ENCODE measurements around the gene ZNF618. TPM values are rescaled to one million over a fixed set of nuclear protein-coding genes. Genes with fewer than 3 reads are reported as not detected.
"Not testable (repeated sequence)": the region's sequence is repeated elsewhere in the genome, so short reads cannot be mapped to it uniquely, and the experiment has no call there.

Gene ZNF618
- polyA plus RNA-seq, 3 donors, result 42.8 to 47.0 (median 46.5) TPM

GRCh38 chr9:114038724-114039313, 162.7 kb downstream of the ZNF618 start:
- no peak for DNase-seq (ENCODE audit: extremely low read depth in 1 of 11, low read depth in 9 of 11, low spot score in 4 of 11)

- DNase-seq (ENCODE audit: extremely low read depth in 1 of 11, low read depth in 9 of 11, low spot score in 4 of 11), result no peak
Measured at GRCh38 chr9:114039484-114039883, 163.4 kb downstream of the ZNF618 start.

GRCh38 chr9:114043660-114044059, 167.6 kb downstream of the ZNF618 start:
- DNase-seq (ENCODE audit: extremely low read depth in 1 of 11, low read depth in 9 of 11, low spot score in 4 of 11), result not testable (repeated sequence)

GRCh38 chr9:114046237-114046755, 170.2 kb downstream of the ZNF618 start:
- no peak for DNase-seq (ENCODE audit: extremely low read depth in 1 of 11, low read depth in 9 of 11, low spot score in 4 of 11)

GRCh38 chr9:114046875-114047274, 170.8 kb downstream of the ZNF618 start:
- no peak for DNase-seq (ENCODE audit: extremely low read depth in 1 of 11, low read depth in 9 of 11, low spot score in 4 of 11)

- no peak for DNase-seq (ENCODE audit: extremely low read depth in 1 of 11, low read depth in 9 of 11, low spot score in 4 of 11)
Measured at GRCh38 chr9:114047717-114048116, 171.6 kb downstream of the ZNF618 start.

- no peak for DNase-seq (ENCODE audit: extremely low read depth in 1 of 11, low read depth in 9 of 11, low spot score in 4 of 11)
Measured at GRCh38 chr9:114048533-114049415, 172.7 kb downstream of the ZNF618 start.

- DNase-seq (ENCODE audit: extremely low read depth in 1 of 11, low read depth in 9 of 11, low spot score in 4 of 11), result no peak
Measured at GRCh38 chr9:114049441-114050225, 173.5 kb downstream of the ZNF618 start.

- DNase-seq (ENCODE audit: extremely low read depth in 1 of 11, low read depth in 9 of 11, low spot score in 4 of 11), result no peak
Measured at GRCh38 chr9:114050226-114050568, 174.1 kb downstream of the ZNF618 start.

- no peak for DNase-seq (ENCODE audit: extremely low read depth in 1 of 11, low read depth in 9 of 11, low spot score in 4 of 11)
Measured at GRCh38 chr9:114050646-114051045, 174.5 kb downstream of the ZNF618 start.

GRCh38 chr9:114051281-114051680, 175.2 kb downstream of the ZNF618 start:
- no peak for DNase-seq (ENCODE audit: extremely low read depth in 1 of 11, low read depth in 9 of 11, low spot score in 4 of 11)

- no peak for DNase-seq (ENCODE audit: extremely low read depth in 1 of 11, low read depth in 9 of 11, low spot score in 4 of 11)
Measured at GRCh38 chr9:114051706-114052105, 175.6 kb downstream of the ZNF618 start.

GRCh38 chr9:114053246-114054005, 177.3 kb downstream of the ZNF618 start:
- DNase-seq (ENCODE audit: extremely low read depth in 1 of 11, low read depth in 9 of 11, low spot score in 4 of 11), result no peak

GRCh38 chr9:114054191-114054690, 178.1 kb downstream of the ZNF618 start:
- no peak for DNase-seq (ENCODE audit: extremely low read depth in 1 of 11, low read depth in 9 of 11, low spot score in 4 of 11)

GRCh38 chr9:114055061-114055460, 179.0 kb downstream of the ZNF618 start:
- no peak for DNase-seq (ENCODE audit: extremely low read depth in 1 of 11, low read depth in 9 of 11, low spot score in 4 of 11)

GRCh38 chr9:114055894-114056293, 179.8 kb downstream of the ZNF618 start:
- DNase-seq (ENCODE audit: extremely low read depth in 1 of 11, low read depth in 9 of 11, low spot score in 4 of 11), result no peak

- DNase-seq (ENCODE audit: extremely low read depth in 1 of 11, low read depth in 9 of 11, low spot score in 4 of 11), result no peak
Measured at GRCh38 chr9:114056527-114056926, 180.4 kb downstream of the ZNF618 start.

- DNase-seq (ENCODE audit: extremely low read depth in 1 of 11, low read depth in 9 of 11, low spot score in 4 of 11), result no peak
Measured at GRCh38 chr9:114057161-114057885, 181.2 kb downstream of the ZNF618 start.
